GM19468 (cell line): Measurements from ENCODE around the gene CELSR2.

Experiments used
- ATAC-seq: cut with Tn5 transposase; IDR thresholded peaks from one replicate; pipeline ENCODE4 v1.9.1; 2021; ENCODE audit warnings: mild to moderate bottlenecking, moderate library complexity, moderate number of reproducible peaks; ENCODE audit not compliant: unreplicated experiment; ENCODE audit errors: extremely low read depth

The CELSR2 gene

DNA sequence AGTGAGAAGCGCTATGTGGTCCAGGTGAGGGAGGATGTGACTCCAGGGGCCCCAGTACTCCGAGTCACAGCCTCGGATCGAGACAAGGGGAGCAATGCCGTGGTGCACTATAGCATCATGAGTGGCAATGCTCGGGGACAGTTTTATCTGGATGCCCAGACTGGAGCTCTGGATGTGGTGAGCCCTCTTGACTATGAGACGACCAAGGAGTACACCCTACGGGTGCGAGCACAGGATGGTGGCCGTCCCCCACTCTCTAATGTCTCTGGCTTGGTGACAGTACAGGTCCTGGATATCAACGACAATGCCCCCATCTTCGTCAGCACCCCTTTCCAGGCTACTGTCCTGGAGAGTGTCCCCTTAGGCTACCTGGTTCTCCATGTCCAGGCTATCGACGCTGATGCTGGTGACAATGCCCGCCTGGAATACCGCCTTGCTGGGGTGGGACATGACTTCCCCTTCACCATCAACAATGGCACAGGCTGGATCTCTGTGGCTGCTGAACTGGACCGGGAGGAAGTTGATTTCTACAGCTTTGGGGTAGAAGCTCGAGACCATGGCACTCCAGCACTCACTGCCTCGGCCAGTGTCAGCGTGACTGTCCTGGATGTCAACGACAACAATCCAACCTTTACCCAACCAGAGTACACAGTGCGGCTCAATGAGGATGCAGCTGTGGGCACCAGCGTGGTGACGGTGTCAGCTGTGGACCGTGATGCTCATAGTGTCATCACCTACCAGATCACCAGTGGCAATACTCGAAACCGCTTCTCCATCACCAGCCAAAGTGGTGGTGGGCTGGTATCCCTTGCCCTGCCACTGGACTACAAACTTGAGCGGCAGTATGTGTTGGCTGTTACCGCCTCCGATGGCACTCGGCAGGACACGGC lies 2.2 kb downstream of the CELSR2 start:
- ATAC-seq: no peak

DNA sequence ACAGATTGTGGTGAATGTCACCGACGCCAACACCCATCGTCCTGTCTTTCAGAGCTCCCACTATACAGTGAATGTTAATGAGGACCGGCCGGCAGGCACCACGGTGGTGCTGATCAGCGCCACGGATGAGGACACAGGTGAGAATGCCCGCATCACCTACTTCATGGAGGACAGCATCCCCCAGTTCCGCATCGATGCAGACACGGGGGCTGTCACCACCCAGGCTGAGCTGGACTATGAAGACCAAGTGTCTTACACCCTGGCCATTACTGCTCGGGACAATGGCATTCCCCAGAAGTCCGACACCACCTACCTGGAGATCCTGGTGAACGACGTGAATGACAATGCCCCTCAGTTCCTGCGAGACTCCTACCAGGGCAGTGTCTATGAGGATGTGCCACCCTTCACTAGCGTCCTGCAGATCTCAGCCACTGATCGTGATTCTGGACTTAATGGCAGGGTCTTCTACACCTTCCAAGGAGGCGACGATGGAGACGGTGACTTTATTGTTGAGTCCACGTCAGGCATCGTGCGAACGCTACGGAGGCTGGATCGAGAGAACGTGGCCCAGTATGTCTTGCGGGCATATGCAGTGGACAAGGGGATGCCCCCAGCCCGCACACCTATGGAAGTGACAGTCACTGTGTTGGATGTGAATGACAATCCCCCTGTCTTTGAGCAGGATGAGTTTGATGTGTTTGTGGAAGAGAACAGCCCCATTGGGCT lies 3.0 kb downstream of the CELSR2 start:
- no peak for ATAC-seq

DNA sequence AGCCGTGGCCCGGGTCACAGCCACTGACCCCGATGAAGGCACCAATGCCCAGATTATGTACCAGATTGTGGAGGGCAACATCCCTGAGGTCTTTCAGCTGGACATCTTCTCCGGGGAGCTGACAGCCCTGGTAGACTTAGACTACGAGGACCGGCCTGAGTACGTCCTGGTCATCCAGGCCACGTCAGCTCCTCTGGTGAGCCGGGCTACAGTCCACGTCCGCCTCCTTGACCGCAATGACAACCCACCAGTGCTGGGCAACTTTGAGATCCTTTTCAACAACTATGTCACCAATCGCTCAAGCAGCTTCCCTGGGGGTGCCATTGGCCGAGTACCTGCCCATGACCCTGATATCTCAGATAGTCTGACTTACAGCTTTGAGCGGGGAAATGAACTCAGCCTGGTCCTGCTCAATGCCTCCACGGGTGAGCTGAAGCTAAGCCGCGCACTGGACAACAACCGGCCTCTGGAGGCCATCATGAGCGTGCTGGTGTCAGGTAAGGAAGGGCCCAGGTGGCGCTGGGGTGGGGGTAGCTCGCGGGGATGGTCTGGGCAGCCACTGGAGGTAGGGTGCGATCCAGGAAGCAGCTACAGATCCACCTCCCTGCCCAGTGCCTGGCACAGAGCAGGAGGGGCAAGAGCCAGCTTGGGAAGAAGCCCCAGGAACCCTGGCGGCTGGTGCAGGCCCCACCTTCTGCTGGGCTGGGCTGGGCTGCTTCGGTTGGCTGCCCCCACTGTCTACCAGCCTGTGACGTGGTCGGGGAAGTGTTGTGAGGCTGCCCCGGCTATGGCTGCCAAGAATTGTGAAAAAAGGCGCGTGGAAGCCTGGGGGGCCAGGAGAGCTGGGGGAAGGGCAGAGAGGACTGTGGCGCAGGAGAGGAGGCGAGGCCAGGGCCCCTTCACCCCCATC lies 3.8 kb downstream of the CELSR2 start:
- no peak for ATAC-seq

DNA sequence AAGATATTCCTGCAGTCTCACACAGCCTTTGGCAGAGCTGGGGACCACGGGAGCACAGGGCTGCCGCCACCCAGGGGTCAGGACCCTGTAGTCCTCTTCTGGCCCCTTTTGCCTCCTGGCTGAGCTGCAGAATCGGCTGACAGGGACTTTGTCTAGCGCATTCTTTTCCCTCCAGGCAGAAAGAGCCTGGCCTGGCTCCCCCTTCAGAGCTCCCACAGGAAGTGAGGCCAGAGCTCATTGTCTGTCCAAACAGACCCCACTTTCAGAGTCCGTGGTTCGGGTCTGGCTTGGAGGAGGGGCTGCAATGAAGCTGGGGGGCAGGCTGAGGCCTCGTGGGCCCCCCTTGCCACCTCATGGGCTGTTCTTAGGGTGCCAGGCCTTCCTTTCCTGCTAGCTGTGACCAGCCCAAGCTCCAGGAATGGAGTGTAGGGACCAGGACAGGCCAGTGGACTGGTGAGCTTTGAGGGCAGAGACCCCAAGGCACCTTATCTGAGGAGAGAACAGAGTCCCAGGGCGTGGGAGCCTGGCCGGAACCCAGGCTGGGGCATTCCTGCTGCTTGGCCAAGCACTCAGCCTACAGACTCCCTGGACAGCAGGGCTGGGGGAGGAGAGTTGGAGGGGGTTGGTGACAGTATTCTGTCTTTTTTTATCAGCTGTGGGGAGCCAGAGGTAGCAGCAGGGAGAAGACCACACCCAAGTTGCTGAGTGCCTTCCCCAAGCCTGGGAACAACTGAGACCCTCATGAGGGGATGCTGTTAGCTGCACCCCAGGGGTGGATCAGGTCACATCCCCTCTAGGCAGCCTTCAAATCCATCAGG lies 4.7 kb downstream of the CELSR2 start:
- no peak for ATAC-seq

DNA sequence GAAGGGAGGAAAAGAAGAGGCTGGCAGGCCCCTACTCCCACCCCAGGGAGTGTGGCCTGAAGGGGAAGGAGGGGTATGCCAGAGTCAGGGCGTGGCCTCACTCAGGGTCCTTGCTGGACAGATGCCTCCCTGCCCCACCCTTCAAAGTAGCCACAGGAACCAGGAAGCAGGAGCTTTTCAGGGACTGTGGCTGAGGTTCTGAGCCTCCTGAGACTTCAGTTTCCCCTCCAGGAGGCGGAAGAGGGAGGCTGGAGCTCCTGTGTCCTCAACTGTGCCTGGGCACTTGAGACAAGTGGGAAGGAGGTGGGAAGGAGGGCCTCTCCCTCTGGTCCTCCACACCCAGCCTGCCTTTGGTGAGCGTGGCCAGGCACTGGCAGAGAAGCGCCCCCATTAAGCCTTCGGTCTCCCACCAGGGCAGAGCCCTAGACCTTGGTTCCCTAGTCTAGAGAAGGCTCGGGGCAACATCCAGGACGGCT lies 5.3 kb downstream of the CELSR2 start:
- no peak for ATAC-seq

DNA sequence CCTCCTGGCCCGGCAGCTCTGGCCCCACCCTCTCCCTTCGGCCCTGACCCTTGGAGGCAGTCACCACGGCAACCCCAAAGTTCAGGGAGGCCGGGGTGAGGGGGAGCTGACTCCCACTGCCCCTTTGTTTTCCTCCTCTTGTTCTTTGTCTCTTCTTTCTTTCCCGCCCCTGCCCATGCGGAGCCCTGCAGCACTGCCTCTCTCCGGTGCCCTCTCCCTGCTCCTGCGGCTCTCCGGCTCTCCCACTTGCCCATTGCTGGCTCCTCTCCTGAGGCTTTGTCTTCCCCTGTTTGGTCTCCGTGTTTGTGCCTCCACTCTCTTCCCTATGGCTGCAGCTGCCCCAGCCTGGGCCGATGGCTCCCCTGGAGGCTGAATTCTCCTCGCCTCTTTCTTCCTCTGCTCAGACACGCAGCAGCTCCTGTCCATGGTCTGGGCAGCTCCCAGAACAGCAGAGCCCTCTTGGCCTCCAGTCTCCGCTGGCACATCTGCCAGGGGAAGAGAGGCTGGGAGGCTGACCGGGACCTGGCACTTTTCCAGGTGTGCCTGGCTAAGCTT lies 5.8 kb downstream of the CELSR2 start:
- no peak for ATAC-seq

DNA sequence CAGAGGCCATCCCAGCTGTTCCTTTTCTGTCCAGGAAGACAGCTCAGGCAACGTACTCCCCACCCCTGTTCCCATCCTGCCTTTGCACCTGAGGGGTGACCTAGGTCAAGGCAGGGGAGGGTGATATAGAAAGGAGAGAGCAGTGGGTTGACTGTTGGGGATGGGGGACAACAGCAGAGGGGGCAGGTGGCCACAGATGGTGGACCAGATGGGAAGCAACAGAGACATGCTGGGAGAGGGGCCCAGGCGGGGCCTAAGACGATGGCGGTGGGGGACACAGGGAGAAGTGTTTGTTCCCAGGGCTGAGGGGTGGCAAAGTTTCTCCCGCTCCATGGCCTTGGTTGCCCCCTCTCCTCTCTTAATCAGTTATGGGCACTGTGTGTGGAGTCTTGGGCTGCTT lies 6.3 kb downstream of the CELSR2 start:
- ATAC-seq: no peak

DNA sequence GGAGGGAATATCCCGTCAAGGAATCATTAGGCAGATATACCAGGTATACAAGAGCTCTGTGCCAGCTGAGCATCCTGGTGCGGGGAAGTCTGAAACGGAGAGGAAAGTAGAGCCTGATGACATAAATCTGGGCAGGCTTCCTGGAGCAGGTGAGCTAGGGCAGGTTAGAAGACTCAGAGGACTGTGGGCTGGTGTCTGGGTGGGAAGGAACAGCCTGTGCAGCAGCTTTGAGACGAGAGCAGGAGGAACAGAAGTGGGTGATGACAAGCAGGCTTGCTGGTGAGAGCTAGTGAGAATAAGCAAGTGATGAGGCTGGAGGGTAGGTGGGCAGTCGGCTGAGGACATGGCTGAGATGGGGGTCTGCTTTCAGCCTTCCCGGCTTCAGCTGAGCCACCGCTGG lies 6.7 kb downstream of the CELSR2 start:
- no peak for ATAC-seq

DNA sequence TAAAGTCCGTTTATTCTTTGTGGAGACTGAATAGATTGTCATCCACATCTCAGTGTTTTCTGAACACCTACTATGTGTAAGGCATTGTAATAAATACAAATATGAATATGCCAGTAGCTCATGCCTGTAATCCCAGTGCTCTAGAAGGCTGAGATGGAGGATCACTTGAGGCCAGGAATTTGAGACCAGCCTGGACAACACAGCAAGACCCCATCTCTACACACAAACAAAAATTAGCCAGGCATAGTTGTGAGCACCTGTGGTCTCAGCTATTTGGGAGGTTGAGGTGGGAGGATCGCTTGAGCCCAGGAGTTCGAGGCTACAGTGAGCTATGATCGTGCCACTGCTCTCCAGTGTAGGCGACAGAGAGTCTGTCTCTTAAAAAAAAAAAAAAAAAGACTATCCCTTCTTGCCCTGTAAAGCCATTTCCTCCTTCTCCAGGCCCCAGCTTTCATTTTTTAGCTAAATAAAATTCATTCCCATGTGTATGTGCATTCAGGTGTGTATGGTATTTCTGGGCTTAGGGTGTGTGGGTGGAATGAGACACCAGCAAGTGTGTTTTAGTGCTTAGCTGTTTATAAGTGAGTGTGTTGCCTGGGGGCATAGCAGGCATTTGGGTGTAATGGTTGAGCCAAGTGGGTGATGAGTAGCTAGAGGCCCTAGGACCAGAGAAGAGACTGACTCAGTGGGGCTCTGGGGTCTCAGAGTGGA lies 7.8 kb downstream of the CELSR2 start:
- no peak for ATAC-seq

DNA sequence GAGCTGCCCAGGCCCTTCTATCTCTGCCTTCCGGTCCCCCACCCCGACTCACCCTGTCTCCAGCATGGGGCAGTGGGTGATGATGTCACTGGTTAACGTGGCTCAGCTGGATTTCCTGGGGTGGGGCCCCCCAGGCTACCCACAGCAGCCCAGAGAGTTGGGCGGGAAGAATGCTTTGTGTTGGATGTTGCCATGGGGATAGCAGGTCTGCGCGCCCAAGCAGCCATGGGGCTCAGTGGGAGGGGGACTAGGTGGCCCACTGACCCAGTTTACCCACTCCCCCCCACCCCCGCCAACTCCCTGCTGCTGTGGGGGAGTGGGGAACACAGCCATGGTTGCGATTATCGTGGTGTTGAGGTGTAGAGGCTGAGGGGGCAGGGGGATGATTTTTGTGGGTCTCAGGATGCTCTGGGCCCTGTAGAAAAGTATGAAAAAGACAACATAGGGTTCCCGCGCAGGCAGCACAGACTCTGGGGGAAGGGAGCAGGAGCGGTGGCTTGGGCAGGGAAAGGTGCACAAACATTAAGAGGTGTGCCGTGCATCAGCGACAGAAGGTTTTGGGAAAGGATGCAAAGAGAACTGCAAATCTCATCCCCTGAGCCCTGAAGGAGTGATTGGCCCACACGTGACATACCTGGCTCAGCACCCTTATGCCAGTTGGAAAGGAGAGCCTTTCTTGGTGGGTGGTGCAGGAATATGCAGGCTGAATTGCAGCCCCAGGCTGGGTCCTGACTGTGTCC lies 8.5 kb downstream of the CELSR2 start:
- no peak for ATAC-seq

DNA sequence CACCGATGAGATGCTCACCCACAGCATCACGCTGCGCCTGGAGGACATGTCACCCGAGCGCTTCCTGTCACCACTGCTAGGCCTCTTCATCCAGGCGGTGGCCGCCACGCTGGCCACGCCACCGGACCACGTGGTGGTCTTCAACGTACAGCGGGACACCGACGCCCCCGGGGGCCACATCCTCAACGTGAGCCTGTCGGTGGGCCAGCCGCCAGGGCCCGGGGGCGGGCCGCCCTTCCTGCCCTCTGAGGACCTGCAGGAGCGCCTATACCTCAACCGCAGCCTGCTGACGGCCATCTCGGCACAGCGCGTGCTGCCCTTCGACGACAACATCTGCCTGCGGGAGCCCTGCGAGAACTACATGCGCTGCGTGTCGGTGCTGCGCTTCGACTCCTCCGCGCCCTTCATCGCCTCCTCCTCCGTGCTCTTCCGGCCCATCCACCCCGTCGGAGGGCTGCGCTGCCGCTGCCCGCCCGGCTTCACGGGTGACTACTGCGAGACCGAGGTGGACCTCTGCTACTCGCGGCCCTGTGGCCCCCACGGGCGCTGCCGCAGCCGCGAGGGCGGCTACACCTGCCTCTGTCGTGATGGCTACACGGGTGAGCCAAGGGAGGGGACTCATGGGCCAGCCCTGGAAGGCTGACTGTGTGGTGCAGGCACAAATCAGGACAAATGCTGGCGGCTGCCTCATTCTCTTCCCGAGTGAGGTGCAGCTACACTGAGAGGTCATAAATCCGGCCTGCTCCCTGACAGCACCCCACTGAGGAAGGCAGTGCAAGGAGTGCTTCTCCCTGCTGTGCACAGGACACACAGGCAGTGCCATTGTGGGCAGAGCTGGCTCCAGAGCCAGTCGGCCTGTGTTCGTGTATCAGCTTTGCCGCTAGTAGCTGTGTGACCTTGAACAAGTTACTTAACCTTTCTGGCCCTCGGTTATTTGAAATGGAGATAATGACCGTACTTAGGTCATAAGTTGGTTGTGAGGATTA lies 9.4 kb downstream of the CELSR2 start:
- no peak for ATAC-seq

DNA sequence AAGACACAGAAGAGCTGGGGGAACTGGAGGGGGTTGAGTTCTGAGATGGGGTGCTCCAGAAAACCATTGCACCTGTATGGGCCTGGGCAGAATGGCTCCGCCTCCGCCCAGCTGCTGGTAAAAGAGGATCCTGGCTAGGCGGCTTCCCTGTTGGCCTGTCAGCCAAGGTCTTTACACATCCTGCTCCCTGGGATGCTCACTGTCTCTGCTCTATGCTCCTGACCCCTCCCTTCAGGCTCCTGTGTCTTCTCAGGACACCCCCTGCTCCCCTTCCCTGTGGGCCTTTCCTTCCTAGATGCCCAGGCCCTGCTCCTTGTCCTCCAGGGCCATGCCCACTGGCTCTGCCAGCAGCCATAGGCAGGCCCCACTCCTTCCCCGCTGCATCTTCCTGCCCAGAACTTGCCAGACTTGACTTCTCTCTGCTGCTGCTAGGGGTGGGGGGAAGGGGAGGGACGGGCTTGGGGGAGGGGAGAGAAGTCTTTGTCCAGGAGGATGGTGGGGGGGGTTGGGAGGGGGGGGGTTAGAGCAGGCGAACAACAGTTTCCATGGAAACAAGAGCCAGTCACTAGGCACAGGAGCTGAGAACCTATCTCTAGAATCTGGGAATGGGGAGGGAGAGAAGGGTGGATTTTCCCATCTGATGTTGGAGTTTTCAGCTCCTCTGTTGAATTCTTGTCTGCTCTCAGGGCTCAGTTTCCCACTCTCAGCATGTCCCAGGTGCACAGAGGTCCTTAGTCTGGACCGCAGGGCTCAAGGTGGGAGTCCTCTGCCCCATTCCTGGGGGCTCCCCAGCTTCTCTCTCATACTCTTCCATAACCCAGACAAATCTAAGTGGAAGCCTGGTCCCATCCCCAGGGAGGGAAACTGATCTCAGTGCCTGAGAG lies 10.6 kb downstream of the CELSR2 start:
- ATAC-seq: no peak

DNA sequence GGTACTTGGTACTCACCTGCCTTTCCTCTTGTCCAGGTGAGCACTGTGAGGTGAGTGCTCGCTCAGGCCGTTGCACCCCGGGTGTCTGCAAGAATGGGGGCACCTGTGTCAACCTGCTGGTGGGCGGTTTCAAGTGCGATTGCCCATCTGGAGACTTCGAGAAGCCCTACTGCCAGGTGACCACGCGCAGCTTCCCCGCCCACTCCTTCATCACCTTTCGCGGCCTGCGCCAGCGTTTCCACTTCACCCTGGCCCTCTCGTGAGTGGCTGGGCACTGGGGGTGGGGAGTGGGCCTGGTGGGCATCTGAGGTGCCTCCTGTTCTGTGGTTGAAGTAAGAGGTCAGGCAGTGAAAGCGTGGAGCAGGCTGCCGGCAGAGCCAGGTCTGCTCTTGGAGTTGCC lies 11.7 kb downstream of the CELSR2 start:
- ATAC-seq: no peak

DNA sequence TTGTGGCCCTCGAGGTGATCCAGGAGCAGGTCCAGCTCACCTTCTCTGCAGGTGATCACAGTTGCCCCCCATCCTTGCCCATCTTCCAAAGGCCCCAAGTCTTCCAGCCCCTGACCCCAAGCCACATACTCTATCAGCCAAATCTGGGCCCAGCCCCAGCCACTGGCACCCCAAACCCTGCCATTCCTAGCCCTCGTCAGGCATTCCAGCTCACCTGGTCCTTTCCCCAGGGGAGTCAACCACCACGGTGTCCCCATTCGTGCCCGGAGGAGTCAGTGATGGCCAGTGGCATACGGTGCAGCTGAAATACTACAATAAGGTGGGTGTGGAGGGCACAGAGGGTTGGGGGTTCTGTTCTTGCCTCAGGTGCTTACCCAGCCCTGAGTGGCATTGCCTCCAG lies 12.2 kb downstream of the CELSR2 start:
- ATAC-seq: no peak

DNA sequence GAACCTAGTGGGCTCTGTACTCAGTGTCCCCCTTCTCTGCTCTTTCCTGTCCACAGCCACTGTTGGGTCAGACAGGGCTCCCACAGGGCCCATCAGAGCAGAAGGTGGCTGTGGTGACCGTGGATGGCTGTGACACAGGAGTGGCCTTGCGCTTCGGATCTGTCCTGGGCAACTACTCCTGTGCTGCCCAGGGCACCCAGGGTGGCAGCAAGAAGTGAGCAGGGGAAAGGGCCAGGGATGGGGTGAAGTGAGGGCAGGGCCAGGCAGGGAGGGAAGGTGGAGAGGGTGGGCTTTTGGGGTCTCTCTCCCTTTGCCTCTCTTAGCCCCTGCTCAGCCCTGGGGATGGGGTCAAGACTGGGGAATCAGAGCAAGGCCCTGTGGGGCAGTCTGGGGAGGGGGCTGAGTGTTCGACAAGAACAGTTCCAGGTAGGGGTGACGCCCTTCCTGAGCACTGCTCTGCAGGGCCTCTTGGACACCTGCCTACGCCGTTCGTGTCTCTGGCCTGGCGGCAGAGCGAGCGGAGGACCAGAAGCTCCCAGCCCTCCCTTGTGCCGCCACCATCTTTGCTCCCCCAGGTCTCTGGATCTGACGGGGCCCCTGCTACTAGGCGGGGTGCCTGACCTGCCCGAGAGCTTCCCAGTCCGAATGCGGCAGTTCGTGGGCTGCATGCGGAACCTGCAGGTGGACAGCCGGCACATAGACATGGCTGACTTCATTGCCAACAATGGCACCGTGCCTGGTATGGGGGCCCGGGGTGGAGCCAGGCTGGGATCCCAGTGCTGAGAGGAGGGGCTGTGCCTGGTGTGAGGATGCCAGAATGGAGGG lies 13.1 kb downstream of the CELSR2 start:
- no peak for ATAC-seq
